WTC11 (cell line): ENCODE data around the gene KDELR1. TPM values are rescaled to one million over a fixed set of nuclear protein-coding genes. Genes with fewer than 3 reads are reported as not detected.

ENCODE experiments used
- ARID4B ChIP-seq: sonication (generic); formaldehyde crosslinking; IDR thresholded peaks from 2 replicates; pipeline ENCODE4 v1.8.0; 2023; ENCODE audit warnings: missing genetic modification reagents, mild to moderate bottlenecking, borderline replicate concordance
- ATF1 ChIP-seq: sonication (generic); formaldehyde crosslinking; IDR thresholded peaks from 2 replicates; pipeline ENCODE4 v1.8.1; 2023; ENCODE audit warnings: mild to moderate bottlenecking, moderate library complexity, missing genetic modification reagents
- ATF6 ChIP-seq: sonication (generic); formaldehyde crosslinking; IDR thresholded peaks from 2 replicates; pipeline ENCODE4 v1.8.1; 2023; ENCODE audit warnings: mild to moderate bottlenecking, missing genetic modification reagents
- CBFB ChIP-seq: sonication (generic); formaldehyde crosslinking; IDR thresholded peaks from 2 replicates; pipeline ENCODE4 v1.8.1; 2022; ENCODE audit warnings: mild to moderate bottlenecking, low read depth, missing genetic modification reagents
- CDX4 ChIP-seq: fragments of 250-450 bp; sonication (Bioruptor Pico); IDR thresholded peaks from 2 replicates; pipeline ENCODE4 v1.9.0; 2021; ENCODE audit warnings: moderate library complexity, mild to moderate bottlenecking, inconsistent platforms, borderline replicate concordance
- CREM ChIP-seq: sonication (generic); formaldehyde crosslinking; IDR thresholded peaks from 2 replicates; pipeline ENCODE4 v1.8.1; 2022; ENCODE audit warnings: mild to moderate bottlenecking, missing genetic modification reagents, moderate library complexity
- GRHL2 ChIP-seq: fragments of 250-450 bp; sonication (Bioruptor Pico); IDR thresholded peaks from 2 replicates; pipeline ENCODE4 v1.8.0; 2022; ENCODE audit warnings: mild to moderate bottlenecking, moderate library complexity; ENCODE audit not compliant: insufficient replicate concordance, severe bottlenecking
- GTF2I ChIP-seq: fragments of 250-450 bp; sonication (Bioruptor Pico); conservative IDR thresholded peaks from 2 replicates; pipeline ENCODE4 v1.4.0; 2021; ENCODE audit warnings: mild to moderate bottlenecking
- JUN ChIP-seq: sonication (generic); formaldehyde crosslinking; IDR thresholded peaks from 2 replicates; pipeline ENCODE4 v1.8.0; 2023; ENCODE audit warnings: mild to moderate bottlenecking, missing genetic modification reagents
- MYBL2 ChIP-seq: sonication (generic); formaldehyde crosslinking; IDR thresholded peaks from 2 replicates; pipeline ENCODE4 v1.8.1; 2023; ENCODE audit warnings: mild to moderate bottlenecking, moderate library complexity, missing genetic modification reagents
- NFATC4 ChIP-seq: fragments of 250-450 bp; sonication (Bioruptor Pico); IDR thresholded peaks from 2 replicates; pipeline ENCODE4 v1.9.0; 2021; ENCODE audit warnings: mild to moderate bottlenecking
- NR1H2 ChIP-seq: sonication (generic); formaldehyde crosslinking; IDR thresholded peaks from 2 replicates; pipeline ENCODE4 v1.9.0; 2021; ENCODE audit warnings: mild to moderate bottlenecking, moderate library complexity, missing genetic modification reagents
- OVOL2 ChIP-seq: fragments of 250-450 bp; sonication (Bioruptor Pico); IDR thresholded peaks from 2 replicates; pipeline ENCODE4 v1.9.0; 2021; ENCODE audit warnings: mild to moderate bottlenecking, borderline replicate concordance
- RORB ChIP-seq: fragments of 250-450 bp; sonication (Bioruptor Pico); IDR thresholded peaks from 2 replicates; pipeline ENCODE4 v1.9.0; 2021; ENCODE audit warnings: mild to moderate bottlenecking
- SMAD3 ChIP-seq: sonication (generic); formaldehyde crosslinking; IDR thresholded peaks from 2 replicates; pipeline ENCODE4 v1.8.0; 2022; ENCODE audit warnings: missing genetic modification reagents, mild to moderate bottlenecking, borderline replicate concordance
- SP1 ChIP-seq: sonication (generic); formaldehyde crosslinking; conservative IDR thresholded peaks from 2 replicates; pipeline ENCODE4 v1.8.1; 2022; ENCODE audit warnings: missing genetic modification reagents
- TEAD1 ChIP-seq: sonication (generic); formaldehyde crosslinking; IDR thresholded peaks from 2 replicates; pipeline ENCODE4 v1.8.0; 2022; ENCODE audit warnings: mild to moderate bottlenecking, missing genetic modification reagents
- TEAD4 ChIP-seq: sonication (generic); formaldehyde crosslinking; IDR thresholded peaks from 2 replicates; pipeline ENCODE4 v1.8.0; 2022; ENCODE audit warnings: mild to moderate bottlenecking, missing genetic modification reagents
- USF1 ChIP-seq: sonication (generic); formaldehyde crosslinking; IDR thresholded peaks from 2 replicates; pipeline ENCODE4 v1.8.0; 2022; ENCODE audit warnings: mild to moderate bottlenecking, missing genetic modification reagents
- ZNF138 ChIP-seq: sonication (generic); formaldehyde crosslinking; conservative IDR thresholded peaks from 2 replicates; pipeline ENCODE4 v1.8.1; 2022; ENCODE audit warnings: mild to moderate bottlenecking, moderate library complexity, missing genetic modification reagents
- ZNF232 ChIP-seq: sonication (generic); formaldehyde crosslinking; IDR thresholded peaks from 2 replicates; pipeline ENCODE4 v1.8.0; 2022; ENCODE audit warnings: mild to moderate bottlenecking, missing genetic modification reagents
- ZNF281 ChIP-seq: sonication (generic); formaldehyde crosslinking; IDR thresholded peaks from 2 replicates; pipeline ENCODE4 v1.8.0; 2023; ENCODE audit warnings: mild to moderate bottlenecking, missing genetic modification reagents
- ZNF396 ChIP-seq: fragments of 250-450 bp; sonication (Bioruptor Pico); IDR thresholded peaks from 2 replicates; pipeline ENCODE4 v1.8.0; 2021; ENCODE audit warnings: mild to moderate bottlenecking, moderate library complexity, borderline replicate concordance
- ZNF416 ChIP-seq: fragments of 250-450 bp; sonication (Bioruptor Pico); IDR thresholded peaks from 2 replicates; pipeline ENCODE4 v1.9.0; 2021; ENCODE audit warnings: mild to moderate bottlenecking, inconsistent platforms
- ZNF423 ChIP-seq: fragments of 250-450 bp; sonication (Bioruptor Pico); IDR thresholded peaks from 2 replicates; pipeline ENCODE4 v2.1.2; 2022; ENCODE audit warnings: mild to moderate bottlenecking, moderate library complexity
- ZNF425 ChIP-seq: fragments of 250-450 bp; sonication (Bioruptor Pico); conservative IDR thresholded peaks from 2 replicates; pipeline ENCODE4 v1.9.0; 2021; ENCODE audit warnings: mild to moderate bottlenecking
- total RNA-seq: library from RNA; stranded (reverse); gene quantifications from 3 replicates; pipeline ENCODE4 v1.2.3, GENCODE V29; 2021

Gene KDELR1
- total RNA-seq, 1 experiment from 2014 or later, result 207 TPM

- no peak for TF ChIP-seq ZNF396 (CRISPR knock-in tag)
- no peak for TF ChIP-seq ZNF425 (CRISPR knock-in tag)
- no peak for TF ChIP-seq ZNF423
- no peak for TF ChIP-seq ARID4B (CRISPR knock-in tag)
- no peak for TF ChIP-seq ZNF416
- no peak for TF ChIP-seq NFATC4 (CRISPR knock-in tag)
- peak; percentile 53; the same call in 1 of the 2 replicates for TF ChIP-seq ZNF232
- no peak for TF ChIP-seq TEAD1 (CRISPR knock-in tag)
- 0 out of 2 replicates have a peak, but pooled peaks have one; percentile 44 for TF ChIP-seq SMAD3 (CRISPR knock-in tag)
- TF ChIP-seq TEAD4 (CRISPR knock-in tag), result no peak
- no peak for TF ChIP-seq ZNF281 (CRISPR knock-in tag)
- TF ChIP-seq ATF1, result no peak
- TF ChIP-seq NR1H2 (CRISPR knock-in tag), result no peak
- TF ChIP-seq CREM (CRISPR knock-in tag), result no peak; the same call in 1 of the 2 replicates
- peak; percentile 98 for TF ChIP-seq SP1 (CRISPR knock-in tag)
- TF ChIP-seq RORB (CRISPR knock-in tag), result no peak
- TF ChIP-seq CBFB (CRISPR knock-in tag), result 0 out of 2 replicates have a peak, but pooled peaks have one; percentile 10
- peak; percentile 95 for TF ChIP-seq MYBL2
- TF ChIP-seq ATF6 (CRISPR knock-in tag), result no peak
- TF ChIP-seq OVOL2, result no peak
- TF ChIP-seq USF1 (CRISPR knock-in tag), result no peak; the same call in 1 of the 2 replicates
- no peak for TF ChIP-seq JUN (CRISPR knock-in tag)
- TF ChIP-seq ZNF138 (CRISPR knock-in tag), result no peak
- TF ChIP-seq GRHL2 (CRISPR knock-in tag), result no peak
- TF ChIP-seq CDX4 (CRISPR knock-in tag), result no peak
- no peak for TF ChIP-seq GTF2I (CRISPR knock-in tag)
These were observed 27.3 kb downstream of the KDELR1 start, which contains the start of the genes SYNGR4 and TMEM143 (continued) for GRCh38 chr19:48363810-48364597.
